Measurements from ENCODE around the gene S100A6.

The S100A6 gene

DNA sequence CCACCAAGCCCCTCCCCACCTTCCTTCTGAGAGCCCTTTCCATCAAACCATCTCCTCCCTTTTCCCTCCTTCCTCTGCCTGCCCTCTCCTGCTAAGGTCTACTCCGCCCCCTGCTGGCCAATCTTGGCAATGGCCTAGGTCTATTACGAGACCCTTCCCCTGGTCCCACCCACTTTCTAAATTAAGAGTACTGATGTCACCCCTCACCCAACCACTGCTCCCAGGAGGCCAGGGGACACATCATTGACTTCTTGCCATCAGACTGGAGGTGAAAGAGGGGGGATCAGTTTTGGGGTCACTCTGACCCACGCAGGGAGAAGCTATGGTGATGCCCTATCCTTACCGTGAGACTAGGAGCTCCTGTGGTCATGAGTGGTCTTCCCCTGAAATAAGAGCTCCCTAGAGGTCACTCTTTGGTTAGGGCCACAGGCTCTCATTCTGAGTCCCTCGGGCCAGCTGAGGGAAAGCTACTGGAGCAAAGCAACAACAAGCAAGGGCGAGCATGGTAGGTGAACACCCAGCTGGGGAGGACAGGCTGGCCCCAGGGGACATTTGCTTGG, 40.7 kb downstream of the S100A6 start:
- no peak overlapping the region for H3K27ac ChIP-seq
- TF ChIP-seq, protein P1, sequence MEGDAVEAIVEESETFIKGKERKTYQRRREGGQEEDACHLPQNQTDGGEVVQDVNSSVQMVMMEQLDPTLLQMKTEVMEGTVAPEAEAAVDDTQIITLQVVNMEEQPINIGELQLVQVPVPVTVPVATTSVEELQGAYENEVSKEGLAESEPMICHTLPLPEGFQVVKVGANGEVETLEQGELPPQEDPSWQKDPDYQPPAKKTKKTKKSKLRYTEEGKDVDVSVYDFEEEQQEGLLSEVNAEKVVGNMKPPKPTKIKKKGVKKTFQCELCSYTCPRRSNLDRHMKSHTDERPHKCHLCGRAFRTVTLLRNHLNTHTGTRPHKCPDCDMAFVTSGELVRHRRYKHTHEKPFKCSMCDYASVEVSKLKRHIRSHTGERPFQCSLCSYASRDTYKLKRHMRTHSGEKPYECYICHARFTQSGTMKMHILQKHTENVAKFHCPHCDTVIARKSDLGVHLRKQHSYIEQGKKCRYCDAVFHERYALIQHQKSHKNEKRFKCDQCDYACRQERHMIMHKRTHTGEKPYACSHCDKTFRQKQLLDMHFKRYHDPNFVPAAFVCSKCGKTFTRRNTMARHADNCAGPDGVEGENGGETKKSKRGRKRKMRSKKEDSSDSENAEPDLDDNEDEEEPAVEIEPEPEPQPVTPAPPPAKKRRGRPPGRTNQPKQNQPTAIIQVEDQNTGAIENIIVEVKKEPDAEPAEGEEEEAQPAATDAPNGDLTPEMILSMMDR (conservative IDR thresholded peaks at IDR 0.05) = peak; percentile 95

DNA sequence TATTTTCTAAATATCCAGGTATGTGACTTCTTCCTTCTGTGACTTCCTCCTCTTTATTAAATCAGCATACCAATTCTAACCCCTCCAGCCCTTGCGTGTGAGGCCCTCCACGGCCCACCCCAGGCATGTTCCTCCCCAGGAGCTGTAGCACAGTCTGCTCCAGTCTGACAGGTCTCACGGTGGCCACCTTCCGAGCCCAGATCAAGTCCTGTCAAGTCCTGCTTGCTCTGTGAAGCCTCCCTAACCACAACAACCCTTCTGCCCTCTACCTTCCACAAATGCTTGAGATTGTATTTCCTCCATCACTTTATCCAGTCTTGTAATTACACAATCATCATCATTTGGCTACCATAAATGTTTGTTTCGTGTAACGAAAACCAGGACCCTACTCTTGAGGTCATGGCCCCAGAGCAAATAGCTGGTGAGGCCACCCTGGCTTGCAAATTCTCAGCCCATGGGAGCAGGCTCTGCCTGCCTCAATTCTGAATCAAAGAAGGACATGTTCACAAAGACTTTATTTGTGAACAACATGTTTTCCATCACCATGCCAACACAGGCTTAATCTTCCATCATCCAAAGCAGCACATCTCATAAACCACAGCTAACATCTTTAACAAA, 42.3 kb downstream of the S100A6 start:
- H3K27ac ChIP-seq = no peak overlapping the region; the same call in 1 of the 2 replicates
- TF ChIP-seq, protein P1 (conservative IDR thresholded peaks at IDR 0.05) = no peak

DNA sequence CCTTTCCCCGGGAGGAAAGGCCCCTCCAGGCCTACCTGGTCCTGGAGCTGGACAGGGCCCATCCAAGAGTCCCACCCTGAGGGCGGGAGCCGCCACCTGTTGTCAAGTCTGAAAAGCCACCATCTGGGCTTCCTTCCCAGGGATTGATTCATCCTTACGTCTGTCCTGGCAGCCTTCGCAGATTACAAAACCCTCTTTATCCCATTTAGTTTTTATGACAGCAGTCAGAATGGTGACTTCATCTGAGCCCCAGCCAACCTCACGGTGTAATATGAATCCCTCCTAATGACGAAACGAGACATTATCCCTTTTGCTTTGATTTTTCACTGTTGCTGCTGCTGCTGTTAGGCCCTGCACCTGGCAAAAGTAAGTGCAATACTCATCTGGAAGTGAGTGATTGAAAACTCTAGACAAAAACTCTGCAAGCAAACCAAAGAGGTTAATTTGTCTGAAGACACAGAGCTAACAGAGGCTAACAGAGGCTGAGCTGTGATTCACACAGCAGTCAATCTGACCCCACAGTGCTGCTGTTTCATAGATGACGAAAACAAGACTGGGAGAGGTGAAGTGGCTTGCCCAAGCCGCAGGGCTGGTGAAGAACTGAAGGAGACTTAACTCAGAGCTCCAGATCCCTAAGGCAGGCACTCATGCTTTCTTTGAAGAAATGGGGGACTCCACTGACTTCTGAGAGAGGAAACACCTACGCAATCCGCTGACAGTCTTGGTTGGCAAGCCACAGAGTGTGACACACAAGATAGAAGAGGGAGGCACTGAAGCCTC, 45.3 kb downstream of the S100A6 start:
- H3K27ac ChIP-seq = no peak overlapping the region
- TF ChIP-seq, protein P1 (conservative IDR thresholded peaks at IDR 0.05) = no peak

DNA sequence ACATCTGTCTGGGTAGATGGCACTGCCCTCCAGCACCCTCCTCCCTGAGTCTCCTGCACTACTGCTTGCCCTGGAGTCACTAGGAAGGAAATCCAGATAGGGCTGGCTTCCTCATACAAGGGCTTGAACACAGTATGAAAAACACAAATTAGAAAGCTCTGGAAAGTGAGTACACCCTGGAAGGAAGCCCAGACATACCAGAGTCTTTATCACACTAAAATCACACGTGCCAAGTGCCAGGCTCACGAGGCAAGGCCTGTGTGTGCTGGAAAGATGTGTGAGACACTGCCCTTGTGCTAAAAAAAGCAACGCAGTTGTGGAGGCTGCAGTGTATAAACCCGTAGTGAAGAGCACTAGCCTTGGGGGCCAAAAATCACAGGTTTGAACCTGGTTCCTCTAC, 47.1 kb downstream of the S100A6 start:
- H3K27ac ChIP-seq = no peak overlapping the region
- TF ChIP-seq, protein P1 (conservative IDR thresholded peaks at IDR 0.05) = no peak

DNA sequence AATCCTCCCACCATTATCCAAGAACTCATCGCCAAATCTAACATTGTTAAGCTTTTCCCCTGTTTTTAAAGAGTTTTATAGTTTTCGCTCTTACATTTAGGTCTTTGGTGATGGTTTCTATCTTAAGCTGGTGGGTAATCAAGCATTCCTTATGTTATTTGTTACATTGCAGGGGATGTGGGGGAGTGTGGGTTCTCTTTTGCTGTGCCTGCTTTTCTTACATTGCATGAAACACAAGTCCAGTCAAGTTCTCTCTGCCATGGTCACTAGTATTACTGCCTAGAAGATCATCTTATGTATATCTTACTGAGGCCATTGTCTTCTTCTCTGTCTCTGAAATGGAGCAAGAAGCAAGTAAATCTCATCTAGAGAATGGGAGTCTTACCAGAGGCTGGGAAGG, 48.1 kb downstream of the S100A6 start:
- TF ChIP-seq, protein P1 (conservative IDR thresholded peaks at IDR 0.05) = no peak

DNA sequence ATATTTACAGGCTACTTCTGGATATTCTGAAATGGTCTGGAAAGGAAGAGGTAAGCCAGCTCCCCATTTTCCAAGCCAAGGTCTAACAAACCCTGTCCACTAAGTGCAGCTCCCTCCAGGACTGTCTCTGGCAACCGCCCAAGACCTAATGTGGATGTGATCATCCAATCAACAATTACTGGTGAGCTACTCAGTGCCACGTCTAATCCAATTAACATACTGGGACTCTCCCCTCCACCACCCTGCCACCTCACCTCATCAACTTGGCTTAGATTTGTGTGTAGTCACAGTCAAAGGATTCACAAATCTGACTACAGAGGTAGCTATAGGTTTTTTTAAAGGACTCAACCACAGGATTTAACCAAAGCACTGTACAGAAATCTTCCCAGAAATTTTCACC, 49.9 kb downstream of the S100A6 start:
- TF ChIP-seq, protein P1 (conservative IDR thresholded peaks at IDR 0.05) = no peak

More for the DNA sequence above, 48.1 kb downstream of the S100A6 start:
- no peak overlapping the region for H3K27ac ChIP-seq

More for the DNA sequence above, 49.9 kb downstream of the S100A6 start:
- no peak overlapping the region for H3K27ac ChIP-seq
